PC-3 (cell line): ENCODE results near the gene EN1.

Experiments used
- CTCF ChIP-seq: fragments of 300-600 bp; sonication (generic); conservative IDR thresholded peaks from 2 replicates; pipeline ENCODE4 v1.5.1; 2017; ENCODE audit warnings: antibody characterized with exemption, low read depth, mild to moderate bottlenecking, low read length
- EZH2phosphoT487 ChIP-seq: fragments of 300-600 bp; sonication (generic); IDR thresholded peaks from 2 replicates; pipeline ENCODE4 v1.6.1; 2018; ENCODE audit warnings: mild to moderate bottlenecking, antibody characterized with exemption, low read length, borderline replicate concordance

DNA sequence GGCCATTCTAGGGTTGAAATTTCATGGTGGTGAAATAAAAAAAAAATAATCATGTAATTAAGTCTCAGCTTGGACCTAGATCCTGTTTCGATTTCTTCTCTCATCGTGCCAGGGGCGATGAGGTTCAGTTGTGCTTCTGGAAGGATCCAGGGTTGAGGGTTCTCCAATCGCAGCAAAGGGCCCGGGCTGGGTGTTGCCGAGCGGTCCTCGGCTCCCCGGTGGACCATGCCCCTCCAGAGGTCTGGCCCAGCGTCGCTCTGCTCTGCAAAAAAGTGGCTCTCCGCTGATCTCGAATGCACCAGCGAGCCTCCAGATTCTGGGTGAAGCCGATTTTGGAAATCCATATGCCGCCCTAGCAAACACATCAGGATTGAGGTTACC is 39.0 kb downstream of the EN1 start:
- TF ChIP-seq CTCF (no peak), EZH2phosphoT487 (no peak)
